Calu3 (cell line): Measurements from ENCODE around the gene OTOGL. TPM values are rescaled to one million over a fixed set of nuclear protein-coding genes. Genes with fewer than 3 reads are reported as not detected.

Experiments
- BruUV-seq: library from RNA; stranded (reverse); fragments of 400-500 nt; replicated peaks from 2 replicates; lab custom pipeline; 2021; lab: Mats Ljungman, UMichigan
- CTCF ChIA-PET: fragments of 300-600 bp; sonication (Branson Sonifier 250); formaldehyde crosslinking; loops from one replicate; lab custom pipeline; 2022; ENCODE audit warnings: antibody characterized with exemption; lab: Charles Lee
- DNase-seq: peaks from one replicate; pipeline ENCODE4 v3.0.0; 2022
- H3K27ac Mint-ChIP-seq: one replicate; pipeline ENCODE4 v1.8.0; 2022; ENCODE audit warnings: mixed read lengths; ENCODE audit not compliant: unreplicated experiment
- H3K27me3 Mint-ChIP-seq: one replicate; pipeline ENCODE4 v1.8.0; 2022; ENCODE audit warnings: mixed read lengths; ENCODE audit not compliant: unreplicated experiment
- H3K36me3 Mint-ChIP-seq: one replicate; pipeline ENCODE4 v1.8.0; 2022; ENCODE audit warnings: mild to moderate bottlenecking, moderate library complexity, mixed read lengths; ENCODE audit not compliant: insufficient read depth, unreplicated experiment
- H3K4me1 Mint-ChIP-seq: one replicate; pipeline ENCODE4 v1.8.0; 2022; ENCODE audit warnings: mild to moderate bottlenecking, low read depth, mixed read lengths; ENCODE audit not compliant: unreplicated experiment
- H3K4me3 Mint-ChIP-seq: one replicate; pipeline ENCODE4 v1.8.0; 2022; ENCODE audit warnings: mild to moderate bottlenecking, low read depth, moderate library complexity, mixed read lengths; ENCODE audit not compliant: unreplicated experiment
- H3K9me3 Mint-ChIP-seq: one replicate; pipeline ENCODE4 v1.8.0; 2022; ENCODE audit warnings: low read depth, mixed read lengths; ENCODE audit not compliant: unreplicated experiment
- CTCF ChIP-seq: fragments of 200-600 bp; IDR thresholded peaks from one replicate; pipeline ENCODE4 v1.8.0; 2022; ENCODE audit warnings: antibody characterized with exemption; ENCODE audit not compliant: unreplicated experiment
- intact Hi-C: fragments of 100-400 bp; cut with micrococcal nuclease; formaldehyde crosslinking; loops from one replicate; pipeline ENCODE4 v1.10.0; 2022; ENCODE audit not compliant: unreplicated experiment
- total RNA-seq: library from RNA; stranded (reverse); gene quantifications from 2 replicates; pipeline ENCODE4 v1.2.3, GENCODE V29; 2022

OTOGL gene
- total RNA-seq, 1 experiment from 2014 or later: 0.09 TPM

- peak overlapping the region; percentile 9 for H3K27ac Mint-ChIP-seq
- CTCF ChIA-PET: interaction anchor here (0.9 to 3.5 kb wide), 8 partner anchors 59 to 861 kb away, joined by 3 to 38 read pairs (median 4); no protein-coding TSS in a partner anchor
- intact Hi-C loops: loop anchor here (1.0 kb wide), 2 partner anchors 74 to 861 kb away; no protein-coding TSS in a partner anchor
Measured at GRCh38 chr12:80268924-80269749, 169.8 kb downstream of the OTOGL start.

GRCh38 chr12:80269803-80270552 lies 170.6 kb downstream of the OTOGL start:
- CTCF ChIA-PET: interaction anchor here (0.8 to 3.5 kb wide), 8 partner anchors 70 to 862 kb away, joined by 3 to 38 read pairs (median 4); no protein-coding TSS in a partner anchor
- intact Hi-C loops: loop anchor here (1.0 to 10.0 kb wide), 5 partner anchors 75 to 862 kb away; no protein-coding TSS in a partner anchor
- H3K4me3 Mint-ChIP-seq: no peak overlapping the region

More at GRCh38 chr12:80268924-80269749, 169.8 kb downstream of the OTOGL start:
- Mint-ChIP-seq H3K4me1 (peaks cover 21% of the 10 kb centered on the region), H3K36me3 (no peaks in the 10 kb centered on the region), H3K27me3 (no peaks in the 10 kb centered on the region), H3K9me3 (no peaks in the 10 kb centered on the region), H3K4me3 (no peak overlapping the region)
- no peak for TF ChIP-seq CTCF
- DNase-seq: no peak
- no TSS peak for BruUV-seq

GRCh38 chr12:80271780-80272179 lies 172.4 kb downstream of the OTOGL start:
- no peak for DNase-seq
- H3K27me3 Mint-ChIP-seq: no peaks in the 10 kb centered on the region
- peaks cover 21% of the 10 kb centered on the region for H3K4me1 Mint-ChIP-seq
- no peak for TF ChIP-seq CTCF
- intact Hi-C loops: loop anchor here (2.0 to 10.0 kb wide), 3 partner anchors 227 to 717 kb away; no protein-coding TSS in a partner anchor
- H3K36me3 Mint-ChIP-seq: no peaks in the 10 kb centered on the region
- H3K9me3 Mint-ChIP-seq: no peaks in the 10 kb centered on the region
- no TSS peak for BruUV-seq
- no peak overlapping the region for H3K27ac Mint-ChIP-seq
- CTCF ChIA-PET: no interaction called here
- no peak overlapping the region for H3K4me3 Mint-ChIP-seq

More at GRCh38 chr12:80269803-80270552, 170.6 kb downstream of the OTOGL start:
- H3K36me3 Mint-ChIP-seq: no peaks in the 10 kb centered on the region
- no TSS peak for BruUV-seq
- DNase-seq: peak; percentile 41
- H3K27me3 Mint-ChIP-seq: no peaks in the 10 kb centered on the region
- peak; percentile 65 for TF ChIP-seq CTCF
- H3K27ac Mint-ChIP-seq: no peak overlapping the region
- no peaks in the 10 kb centered on the region for H3K9me3 Mint-ChIP-seq
- peaks cover 21% of the 10 kb centered on the region for H3K4me1 Mint-ChIP-seq

- H3K27me3 Mint-ChIP-seq: no peaks in the 10 kb centered on the region
- CTCF ChIA-PET: no interaction called here
Measured at GRCh38 chr12:80272387-80272915, 173.1 kb downstream of the OTOGL start.

More at GRCh38 chr12:80272387-80272915, 173.1 kb downstream of the OTOGL start:
- no peak for TF ChIP-seq CTCF
- no peaks in the 10 kb centered on the region for H3K9me3 Mint-ChIP-seq
- intact Hi-C loops: loop anchor here (10.0 kb wide), 2 partner anchors 228 to 718 kb away; no protein-coding TSS in a partner anchor
- peaks cover 21% of the 10 kb centered on the region for H3K4me1 Mint-ChIP-seq
- H3K4me3 Mint-ChIP-seq: no peak overlapping the region
- no peaks in the 10 kb centered on the region for H3K36me3 Mint-ChIP-seq
- no TSS peak for BruUV-seq
- no peak overlapping the region for H3K27ac Mint-ChIP-seq
- DNase-seq: no peak
